Activated CD8-positive, alpha-beta T cell treated with anti-CD3 and anti-CD28 coated beads, Interleukin-2, amount 10 ng/mL, durations not matched to agents 7 days and 5 days (primary cell): ENCODE data around the gene DPCD. TPM values are rescaled to one million over a fixed set of nuclear protein-coding genes. Genes with fewer than 3 reads are reported as not detected.
"Not testable (repeated sequence)": the region's sequence is repeated elsewhere in the genome, so short reads cannot be mapped to it uniquely, and the experiment has no call there.

Experiments
- ATAC-seq: fragments of 150-1000 bp; cut with Tn5 transposase; one replicate; pipeline ENCODE4 v1.10.0; 2021; ENCODE audit warnings: moderate library complexity
- CTCF ChIA-PET: fragments of 350-600 bp; sonication (Branson Sonifier 250); formaldehyde crosslinking; loops from one replicate; lab custom pipeline; 2021; ENCODE audit warnings: antibody characterized with exemption; lab: Charles Lee
- POLR2A ChIA-PET: fragments of 350-600 bp; sonication (Branson Sonifier 250); formaldehyde crosslinking; loops from one replicate; lab custom pipeline; 2021; ENCODE audit warnings: antibody characterized with exemption; lab: Charles Lee
- DNase-seq: peaks from one replicate; pipeline ENCODE4 v3.0.0-alpha.2; 2020
- H3K27ac Mint-ChIP-seq: one replicate; pipeline ENCODE4 v1.8.0; 2021; ENCODE audit warnings: mild to moderate bottlenecking, mixed read lengths
- H3K27me3 Mint-ChIP-seq: one replicate; pipeline ENCODE4 v1.8.0; 2021; ENCODE audit warnings: low read depth, mixed read lengths
- H3K36me3 Mint-ChIP-seq: one replicate; pipeline ENCODE4 v1.8.0; 2021; ENCODE audit warnings: low read depth, mixed read lengths
- H3K4me1 Mint-ChIP-seq: one replicate; pipeline ENCODE4 v1.8.0; 2021; ENCODE audit warnings: low read depth, mixed read lengths
- H3K4me3 Mint-ChIP-seq: one replicate; pipeline ENCODE4 v1.8.0; 2021; ENCODE audit warnings: mild to moderate bottlenecking, mixed read lengths
- H3K9me3 Mint-ChIP-seq: one replicate; pipeline ENCODE4 v1.8.0; 2022; ENCODE audit warnings: mixed read lengths; ENCODE audit not compliant: insufficient read depth
- total RNA-seq, 2 experiments: library from RNA; stranded (reverse); gene quantifications; one replicate each; pipeline ENCODE4 v1.2.3, GENCODE V29; 2021

Gene DPCD
- total RNA-seq, 2 experiments from 2014 or later = 5.1 to 6.2 TPM

- H3K4me1 Mint-ChIP-seq = no peaks in the 10 kb centered on the region
- H3K4me3 Mint-ChIP-seq = no peak overlapping the region
- peaks cover 11% of the 10 kb centered on the region for H3K36me3 Mint-ChIP-seq
- ATAC-seq (no peak), DNase-seq (no peak)
- ChIA-PET CTCF (interaction anchor here (1.1 kb wide), 1 partner anchor 151 kb away, joined by 4 read pairs; no protein-coding TSS in a partner anchor), POLR2A (no interaction called here)
- H3K27ac Mint-ChIP-seq = no peak overlapping the region
- H3K9me3 Mint-ChIP-seq = no peaks in the 10 kb centered on the region
- H3K27me3 Mint-ChIP-seq = no peaks in the 10 kb centered on the region
Measured at GRCh38 chr10:101630633-101630920, 42.5 kb downstream of the DPCD start.

- peaks cover 1% of the 10 kb centered on the region for H3K4me1 Mint-ChIP-seq
- ChIA-PET CTCF (interaction anchor here (0.7 to 1.1 kb wide), 2 partner anchors 14 to 29 kb away, joined by 3 read pairs; no protein-coding TSS in a partner anchor), POLR2A (no interaction called here)
- H3K27me3 Mint-ChIP-seq = no peaks in the 10 kb centered on the region
- H3K36me3 Mint-ChIP-seq = peaks cover 14% of the 10 kb centered on the region
- H3K27ac Mint-ChIP-seq = no peak overlapping the region
- no peak overlapping the region for H3K4me3 Mint-ChIP-seq
- H3K9me3 Mint-ChIP-seq = no peaks in the 10 kb centered on the region
- ATAC-seq = no peak
- no peak for DNase-seq
Measured at GRCh38 chr10:101631821-101632475, 43.8 kb downstream of the DPCD start.

- POLR2A ChIA-PET, DNase-seq, H3K9me3 Mint-ChIP-seq, ATAC-seq, H3K27me3 Mint-ChIP-seq, CTCF ChIA-PET, H3K4me3 Mint-ChIP-seq, H3K27ac Mint-ChIP-seq, H3K4me1 Mint-ChIP-seq: not testable (repeated sequence)
- H3K36me3 Mint-ChIP-seq = peaks cover 24% of the 10 kb centered on the region
Measured at GRCh38 chr10:101633510-101633909, 45.4 kb downstream of the DPCD start.

GRCh38 chr10:101639141-101639900, 51.2 kb downstream of the DPCD start:
- H3K27ac Mint-ChIP-seq = no peak overlapping the region
- CTCF ChIA-PET = no interaction called here
- ATAC-seq = no peak

GRCh38 chr10:101643546-101643945, 55.4 kb downstream of the DPCD start:
- Mint-ChIP-seq H3K4me1 (no peaks in the 10 kb centered on the region), H3K9me3 (no peaks in the 10 kb centered on the region), H3K27ac (no peak overlapping the region), H3K27me3 (no peaks in the 10 kb centered on the region), H3K4me3 (no peak overlapping the region), H3K36me3 (peaks cover 33% of the 10 kb centered on the region)
- ATAC-seq (no peak), DNase-seq (no peak)
- ChIA-PET POLR2A (no interaction called here), CTCF (no interaction called here)

More at GRCh38 chr10:101639141-101639900, 51.2 kb downstream of the DPCD start:
- Mint-ChIP-seq H3K9me3 (no peaks in the 10 kb centered on the region), H3K36me3 (peaks cover 35% of the 10 kb centered on the region), H3K4me3 (no peak overlapping the region), H3K4me1 (peaks cover 1% of the 10 kb centered on the region), H3K27me3 (no peaks in the 10 kb centered on the region)
- POLR2A ChIA-PET = interaction anchor here (0.5 kb wide), 1 partner anchor 18 kb away, joined by 3 read pairs; no protein-coding TSS in a partner anchor
- DNase-seq = no peak

- H3K27me3 Mint-ChIP-seq = no peaks in the 10 kb centered on the region
- no peak overlapping the region for H3K4me3 Mint-ChIP-seq
- no peaks in the 10 kb centered on the region for H3K4me1 Mint-ChIP-seq
- ATAC-seq (no peak), DNase-seq (no peak)
- ChIA-PET POLR2A (interaction anchor here (0.7 kb wide), 1 partner anchor 50 kb away, joined by 3 read pairs; no protein-coding TSS in a partner anchor), CTCF (no interaction called here)
- no peaks in the 10 kb centered on the region for H3K9me3 Mint-ChIP-seq
- H3K27ac Mint-ChIP-seq = no peak overlapping the region
- peaks cover 36% of the 10 kb centered on the region for H3K36me3 Mint-ChIP-seq
Measured at GRCh38 chr10:101644002-101644401, 55.9 kb downstream of the DPCD start.

- ATAC-seq (no peak), DNase-seq (no peak)
- Mint-ChIP-seq H3K27ac (no peak overlapping the region), H3K36me3 (peaks cover 28% of the 10 kb centered on the region), H3K4me3 (no peak overlapping the region), H3K4me1 (no peaks in the 10 kb centered on the region), H3K9me3 (no peaks in the 10 kb centered on the region), H3K27me3 (no peaks in the 10 kb centered on the region)
- ChIA-PET CTCF (no interaction called here), POLR2A (no interaction called here)
Measured at GRCh38 chr10:101645659-101646058, 57.5 kb downstream of the DPCD start.

GRCh38 chr10:101646364-101646763, 58.2 kb downstream of the DPCD start:
- Mint-ChIP-seq H3K4me3 (no peak overlapping the region), H3K9me3 (no peaks in the 10 kb centered on the region), H3K27me3 (no peaks in the 10 kb centered on the region), H3K36me3 (peaks cover 27% of the 10 kb centered on the region), H3K4me1 (no peaks in the 10 kb centered on the region), H3K27ac (no peak overlapping the region)
- no peak for DNase-seq
- ChIA-PET CTCF (no interaction called here), POLR2A (no interaction called here)
- no peak for ATAC-seq

- POLR2A ChIA-PET = no interaction called here
- H3K27ac Mint-ChIP-seq = no peak overlapping the region
- no peaks in the 10 kb centered on the region for H3K27me3 Mint-ChIP-seq
- CTCF ChIA-PET = interaction anchor here (1.4 kb wide), 1 partner anchor 9 kb away, joined by 5 read pairs; no protein-coding TSS in a partner anchor
- no peak for DNase-seq
- no peak for ATAC-seq
- H3K36me3 Mint-ChIP-seq = peaks cover 29% of the 10 kb centered on the region
- no peak overlapping the region for H3K4me3 Mint-ChIP-seq
- H3K9me3 Mint-ChIP-seq = no peaks in the 10 kb centered on the region
- no peaks in the 10 kb centered on the region for H3K4me1 Mint-ChIP-seq
Measured at GRCh38 chr10:101647255-101647654, 59.1 kb downstream of the DPCD start.

- Mint-ChIP-seq H3K4me3 (no peak overlapping the region), H3K27me3 (no peaks in the 10 kb centered on the region), H3K4me1 (no peaks in the 10 kb centered on the region), H3K27ac (no peak overlapping the region), H3K9me3 (no peaks in the 10 kb centered on the region), H3K36me3 (peaks cover 24% of the 10 kb centered on the region)
- ATAC-seq = no peak
- DNase-seq = no peak
- ChIA-PET POLR2A (no interaction called here), CTCF (no interaction called here)
Measured at GRCh38 chr10:101649525-101650085, 61.5 kb downstream of the DPCD start.

- Mint-ChIP-seq H3K27ac (no peak overlapping the region), H3K27me3 (no peaks in the 10 kb centered on the region), H3K4me3 (no peak overlapping the region), H3K9me3 (no peaks in the 10 kb centered on the region), H3K4me1 (no peaks in the 10 kb centered on the region), H3K36me3 (peaks cover 25% of the 10 kb centered on the region)
- CTCF ChIA-PET = no interaction called here
- ATAC-seq (no peak), DNase-seq (no peak)
- POLR2A ChIA-PET = no interaction called here
Measured at GRCh38 chr10:101650863-101651262, 62.7 kb downstream of the DPCD start.

GRCh38 chr10:101651336-101651735, 63.2 kb downstream of the DPCD start:
- no peaks in the 10 kb centered on the region for H3K27me3 Mint-ChIP-seq
- no peak for DNase-seq
- H3K27ac Mint-ChIP-seq = no peak overlapping the region
- H3K4me3 Mint-ChIP-seq = no peak overlapping the region
- ChIA-PET CTCF (no interaction called here), POLR2A (no interaction called here)
- no peaks in the 10 kb centered on the region for H3K4me1 Mint-ChIP-seq
- ATAC-seq = no peak
- H3K36me3 Mint-ChIP-seq = peaks cover 28% of the 10 kb centered on the region
- H3K9me3 Mint-ChIP-seq = no peaks in the 10 kb centered on the region
